ENCODE measurements around the gene UBL7. TPM values are rescaled to one million over a fixed set of nuclear protein-coding genes. Genes with fewer than 3 reads are reported as not detected.

UBL7 gene, protein sequence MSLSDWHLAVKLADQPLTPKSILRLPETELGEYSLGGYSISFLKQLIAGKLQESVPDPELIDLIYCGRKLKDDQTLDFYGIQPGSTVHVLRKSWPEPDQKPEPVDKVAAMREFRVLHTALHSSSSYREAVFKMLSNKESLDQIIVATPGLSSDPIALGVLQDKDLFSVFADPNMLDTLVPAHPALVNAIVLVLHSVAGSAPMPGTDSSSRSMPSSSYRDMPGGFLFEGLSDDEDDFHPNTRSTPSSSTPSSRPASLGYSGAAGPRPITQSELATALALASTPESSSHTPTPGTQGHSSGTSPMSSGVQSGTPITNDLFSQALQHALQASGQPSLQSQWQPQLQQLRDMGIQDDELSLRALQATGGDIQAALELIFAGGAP
- total RNA-seq (2022; extraction: Qiagen RNA extraction): 40.4 to 43.0 TPM (median 41.0 TPM) in 5 replicates

DNA sequence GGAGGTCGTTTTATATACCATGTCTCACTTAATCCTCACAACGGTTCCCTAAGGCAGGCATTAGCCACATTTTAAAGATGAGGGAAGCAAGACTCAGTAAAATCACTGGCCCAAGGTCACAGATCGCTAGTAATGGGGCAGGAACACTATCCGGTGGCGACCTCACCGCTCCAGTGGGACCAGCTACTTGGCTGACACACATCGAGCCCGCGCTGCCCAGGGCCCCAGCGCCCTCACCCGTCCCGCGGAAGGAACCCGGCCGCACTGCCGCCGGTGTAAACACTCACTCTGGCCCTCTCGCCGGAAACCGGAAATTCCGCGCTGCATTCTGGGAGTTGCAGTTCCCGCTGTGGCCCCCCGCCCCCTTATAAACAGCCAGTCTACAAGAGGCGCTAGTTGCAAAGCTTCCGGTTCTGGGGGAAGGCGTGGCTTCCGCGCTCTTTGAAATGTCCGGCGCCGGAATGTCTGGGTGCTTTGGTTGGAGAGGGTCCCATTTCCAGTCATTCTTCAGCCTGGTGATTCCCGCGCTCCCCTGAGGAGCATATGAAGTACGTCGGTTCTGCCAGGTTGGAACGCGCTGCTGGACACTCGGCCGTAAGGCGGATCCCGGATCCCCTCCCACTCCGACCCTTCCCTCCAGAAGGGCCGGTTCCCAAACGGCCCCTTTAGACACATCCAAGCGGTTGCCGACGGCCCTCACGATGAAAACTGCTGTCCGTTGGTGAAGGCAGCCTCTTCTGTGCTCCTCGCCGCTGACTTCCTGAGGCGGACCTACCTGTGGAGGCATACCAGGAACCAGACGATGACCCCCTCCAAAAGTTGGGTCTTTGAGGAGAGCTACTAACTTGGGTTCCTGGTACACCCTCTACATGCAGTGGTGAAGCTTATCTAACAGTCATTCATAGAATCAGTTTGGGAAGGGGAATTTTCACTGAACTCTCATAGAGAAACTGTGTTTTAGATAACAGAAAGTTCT lies at the start of gene UBL7:
Gene UBL7, minus strand, starts transcription at position 290 of the 976 bp plus-strand sequence. CDS start 2,293 bp downstream, outside the sequence.

DNA sequence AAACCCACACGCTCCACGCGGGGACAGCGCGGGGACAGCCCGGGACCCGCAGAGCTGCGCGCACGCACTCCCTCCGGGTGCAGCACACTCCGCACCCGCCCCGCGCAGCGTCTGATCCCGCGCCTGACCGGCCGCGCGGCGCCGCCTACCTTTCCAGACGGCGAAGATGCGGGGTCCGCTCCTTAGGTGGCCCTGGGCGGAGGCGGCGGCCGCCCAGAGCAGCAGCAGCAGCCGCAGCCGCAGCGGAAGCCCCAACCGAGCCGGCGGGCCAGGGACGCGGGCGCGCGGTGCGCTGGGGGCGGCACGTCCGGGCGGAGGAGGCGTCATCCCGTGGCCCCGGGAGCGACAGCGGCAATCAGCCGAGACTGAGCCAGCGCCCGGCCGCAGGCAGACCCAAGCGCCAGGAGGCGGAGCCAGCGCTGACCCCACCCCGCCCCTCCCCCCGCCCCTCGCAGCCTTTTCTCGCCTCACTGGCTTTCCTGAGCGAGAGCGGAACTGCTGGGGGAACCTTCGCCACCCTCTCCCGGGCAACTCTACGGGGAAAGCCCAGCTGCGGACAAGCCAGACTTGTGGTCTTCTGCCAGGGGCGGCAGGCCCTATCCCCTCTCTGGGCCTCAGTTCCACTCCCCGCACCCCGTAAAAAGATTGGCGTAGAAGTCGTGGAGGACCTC lies 27.2 kb downstream of the UBL7 start, which contains the start of gene SEMA7A:
Gene SEMA7A, minus strand, starts transcription at position 367 of the 671 bp plus-strand sequence. Its CDS starts 40 bp downstream, at position 327.

Other genes starting within 250 kb of the UBL7 start
- gene CCDC33, start 224.8 kb downstream of the UBL7 start, total RNA-seq (2022; extraction: Qiagen RNA extraction): 6.3 to 7.5 TPM (median 7.4 TPM) in 5 replicates
- gene CYP11A1, start 93.5 kb downstream of the UBL7 start, total RNA-seq (2022; extraction: Qiagen RNA extraction): 0.07 to 0.13 TPM (median 0.10 TPM) in 3 of 5 replicates, not detected in the others
- gene SEMA7A, start 27.2 kb downstream of the UBL7 start, total RNA-seq (2022; extraction: Qiagen RNA extraction): 1.2 to 1.6 TPM (median 1.3 TPM) in 5 replicates
- 2.8 to 3.3 TPM (median 2.8 TPM) in 5 replicates for gene ARID3B, start 80.1 kb upstream of the UBL7 start, total RNA-seq (2022; extraction: Qiagen RNA extraction)
- 30.8 to 46.3 TPM (median 33.0 TPM) in 5 replicates for gene CLK3, start 154.7 kb upstream of the UBL7 start, total RNA-seq (2022; extraction: Qiagen RNA extraction)
- gene EDC3, start 234.9 kb upstream of the UBL7 start, total RNA-seq (2022; extraction: Qiagen RNA extraction): 20.3 to 24.5 TPM (median 22.7 TPM) in 5 replicates

All from A549 treated with AZD2906 at 1 μM for 4 hours (cell line).